Activated T-helper 17 cell treated with anti-CD3 and anti-CD28 coated beads, Interleukin-2, amount 50 U/mL, for 72 hours (primary cell): Measurements from ENCODE around the gene SLC25A25. TPM values are rescaled to one million over a fixed set of nuclear protein-coding genes. Genes with fewer than 3 reads are reported as not detected.

ENCODE experiments used
- ATAC-seq: fragments of 150-1000 bp; cut with Tn5 transposase; replicated peaks from 2 replicates; pipeline ENCODE4 v1.10.0; 2021; ENCODE audit warnings: mild to moderate bottlenecking, moderate library complexity
- H3K27ac Mint-ChIP-seq: one replicate; pipeline ENCODE4 v1.8.0; 2022; ENCODE audit warnings: mixed read lengths
- H3K27me3 Mint-ChIP-seq: one replicate; pipeline ENCODE4 v1.8.0; 2022; ENCODE audit warnings: mixed read lengths
- H3K36me3 Mint-ChIP-seq: one replicate; pipeline ENCODE4 v1.8.0; 2022; ENCODE audit warnings: low read depth, mild to moderate bottlenecking, mixed read lengths
- H3K4me1 Mint-ChIP-seq: one replicate; pipeline ENCODE4 v1.8.0; 2022; ENCODE audit warnings: mixed read lengths
- H3K4me3 Mint-ChIP-seq: one replicate; pipeline ENCODE4 v1.8.0; 2022; ENCODE audit warnings: mild to moderate bottlenecking, mixed read lengths
- H3K9me3 Mint-ChIP-seq: one replicate; pipeline ENCODE4 v1.8.0; 2022; ENCODE audit warnings: mixed read lengths
- total RNA-seq, 2 donors: library from RNA; stranded (reverse); gene quantifications; one replicate each; pipeline ENCODE4 v1.2.3, GENCODE V29; 2022

Gene SLC25A25
- total RNA-seq, 2 donors from 2014 or later, result 10.8 to 12.7 TPM

GRCh38 chr9:128151309-128152132, 83.5 kb downstream of the SLC25A25 start:
- peak overlapping the region; percentile 15 for H3K27ac Mint-ChIP-seq
- H3K4me1 Mint-ChIP-seq, result no peaks in the 10 kb centered on the region
- H3K4me3 Mint-ChIP-seq, result no peak overlapping the region
- H3K36me3 Mint-ChIP-seq, result no peaks in the 10 kb centered on the region
- H3K27me3 Mint-ChIP-seq, result no peaks in the 10 kb centered on the region
- H3K9me3 Mint-ChIP-seq, result no peaks in the 10 kb centered on the region
- ATAC-seq, result no peak

DNA sequence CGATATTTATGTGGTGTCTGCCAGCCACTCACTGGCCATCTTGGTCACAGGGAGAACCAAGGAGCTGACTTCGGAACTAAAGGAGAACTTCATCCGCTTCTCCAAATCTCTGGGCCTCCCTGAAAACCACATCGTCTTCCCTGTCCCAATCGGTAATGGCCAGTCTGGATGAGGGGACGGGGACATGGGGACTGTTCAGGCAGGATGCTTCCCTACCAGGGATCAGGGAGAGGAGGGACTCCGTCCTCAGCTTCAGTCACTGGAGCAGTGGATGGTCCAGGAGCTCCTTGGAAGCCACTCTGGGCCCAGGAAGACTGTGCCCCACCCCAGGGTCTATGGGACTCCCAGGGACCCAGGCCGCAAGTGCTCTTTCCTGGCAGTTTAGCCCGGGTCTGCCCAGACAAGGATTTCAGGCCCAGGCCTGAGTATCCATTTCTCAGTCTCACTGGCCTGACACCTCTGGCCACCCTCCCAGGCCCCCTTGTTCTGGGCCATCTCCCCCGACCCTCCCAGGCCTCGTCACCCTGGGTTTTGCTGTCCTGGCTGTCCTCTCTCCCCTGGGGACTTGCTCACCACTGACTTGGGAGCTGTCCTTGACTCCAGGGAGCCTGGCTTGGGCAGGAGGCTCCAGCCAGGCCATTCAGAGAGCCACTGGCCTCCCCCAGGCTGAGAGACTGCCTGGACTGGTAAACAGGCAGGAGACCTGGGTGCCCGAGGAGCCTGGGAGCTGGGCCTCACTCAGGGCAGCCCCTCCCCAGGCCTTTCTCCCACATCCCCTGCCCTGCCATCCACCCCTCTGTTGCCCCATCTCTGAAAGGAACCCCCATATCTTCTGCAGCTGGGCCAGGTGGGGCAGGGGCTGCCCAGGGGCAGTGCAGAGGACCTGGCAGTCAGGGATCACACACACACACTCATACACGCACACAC, 84.4 kb downstream of the SLC25A25 start:
- Mint-ChIP-seq H3K27ac (no peak overlapping the region), H3K9me3 (no peaks in the 10 kb centered on the region), H3K27me3 (no peaks in the 10 kb centered on the region), H3K36me3 (no peaks in the 10 kb centered on the region), H3K4me3 (no peak overlapping the region), H3K4me1 (no peaks in the 10 kb centered on the region)
- ATAC-seq, result no peak

- Mint-ChIP-seq H3K36me3 (no peaks in the 10 kb centered on the region), H3K27ac (no peak overlapping the region), H3K4me1 (no peaks in the 10 kb centered on the region), H3K4me3 (no peak overlapping the region), H3K9me3 (no peaks in the 10 kb centered on the region), H3K27me3 (no peaks in the 10 kb centered on the region)
- ATAC-seq, result no peak
Observed at GRCh38 chr9:128153060-128153946, 85.3 kb downstream of the SLC25A25 start.

DNA sequence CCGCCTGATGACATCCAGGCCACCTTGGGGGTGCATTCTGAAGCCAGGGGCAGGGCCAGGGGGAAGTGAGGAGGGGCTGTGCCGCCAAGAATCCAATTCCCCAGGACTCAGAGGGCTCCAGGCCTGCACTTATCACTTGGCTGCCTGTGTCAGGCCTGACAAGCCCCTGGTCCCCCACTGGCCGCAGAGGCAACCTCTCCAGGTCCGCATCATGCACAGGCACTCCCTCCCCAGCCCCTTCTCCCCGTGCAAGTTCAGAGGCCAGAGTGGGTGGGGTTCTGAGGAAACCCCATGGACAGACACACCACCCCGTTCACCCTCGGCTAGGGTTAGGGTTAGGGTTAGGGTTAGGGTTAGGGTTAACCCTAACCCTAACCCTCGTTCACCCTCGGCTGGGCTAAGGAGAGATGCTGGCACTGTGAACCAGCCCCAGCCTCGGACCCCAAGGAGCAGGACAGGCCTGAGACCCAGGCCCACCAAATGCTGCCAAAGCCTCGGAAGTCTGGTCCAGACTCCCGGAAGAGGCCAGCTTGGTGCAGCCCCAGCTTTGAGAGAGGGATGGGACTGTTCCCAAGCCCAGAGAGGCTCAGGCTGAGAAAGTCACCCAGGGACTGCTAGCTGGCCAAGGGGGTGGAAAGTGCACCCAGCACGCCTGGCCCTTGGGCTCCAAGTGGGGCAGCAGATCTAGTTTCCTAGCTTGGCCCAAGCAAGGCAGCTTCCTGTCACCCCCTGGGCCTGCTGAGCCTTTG, 86.1 kb downstream of the SLC25A25 start:
- Mint-ChIP-seq H3K36me3 (no peaks in the 10 kb centered on the region), H3K4me3 (no peak overlapping the region), H3K27me3 (no peaks in the 10 kb centered on the region), H3K9me3 (no peaks in the 10 kb centered on the region), H3K4me1 (no peaks in the 10 kb centered on the region), H3K27ac (no peak overlapping the region)
- ATAC-seq, result no peak

DNA sequence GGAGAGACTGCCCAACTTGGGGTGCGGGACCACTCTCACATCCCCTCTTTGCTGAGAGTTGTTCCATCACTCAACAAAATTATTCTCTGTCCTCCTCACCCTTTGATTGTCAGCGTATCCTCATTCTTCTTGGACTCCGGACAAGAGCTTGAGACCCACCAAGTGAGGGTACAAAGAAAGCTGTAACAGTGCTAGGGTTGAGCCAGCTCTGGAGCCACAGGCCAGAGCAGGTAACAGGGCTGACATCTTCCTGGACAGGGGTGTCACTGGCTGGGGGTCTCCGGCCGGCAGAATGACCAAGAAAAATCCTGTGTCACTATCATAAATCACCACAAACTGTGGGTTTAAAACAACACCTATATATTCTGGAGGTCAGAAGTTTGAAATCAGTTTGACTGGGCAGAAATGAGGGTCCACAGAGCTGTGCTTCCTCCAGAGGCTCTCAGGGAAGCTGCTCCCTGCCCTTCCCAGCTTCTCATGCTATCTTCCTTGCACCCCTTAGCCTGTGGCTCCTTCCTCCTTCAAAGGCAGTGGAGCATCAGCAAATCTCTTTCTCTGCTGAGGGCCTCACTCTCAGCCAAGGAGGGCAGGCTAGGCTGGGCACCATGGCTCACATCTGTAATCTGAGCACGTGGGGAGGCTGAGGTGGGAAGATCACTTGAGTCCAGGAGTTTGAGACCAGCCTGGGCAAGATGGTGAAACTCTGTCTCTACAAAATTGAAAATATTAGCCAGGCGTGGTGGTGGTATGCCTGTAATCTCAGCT, 87.9 kb downstream of the SLC25A25 start:
- H3K4me1 Mint-ChIP-seq, result no peaks in the 10 kb centered on the region
- H3K36me3 Mint-ChIP-seq, result peaks cover 2% of the 10 kb centered on the region
- H3K4me3 Mint-ChIP-seq, result no peak overlapping the region
- ATAC-seq, result no peak
- H3K27ac Mint-ChIP-seq, result no peak overlapping the region
- no peaks in the 10 kb centered on the region for H3K9me3 Mint-ChIP-seq
- no peaks in the 10 kb centered on the region for H3K27me3 Mint-ChIP-seq

Other genes with a start within 250 kb of the SLC25A25 start
- 10 to 100 TPM in 1 of 2 donors, 1 to 10 TPM in 1; 10.0 to 18.7 TPM for gene ENG, start 213.6 kb upstream of the SLC25A25 start, total RNA-seq
- gene AK1, start 190.6 kb upstream of the SLC25A25 start, total RNA-seq, result 10 to 100 TPM; 23.2 to 79.0 TPM
- gene ST6GALNAC6, start 168.6 kb upstream of the SLC25A25 start, total RNA-seq, result 100 to 1,000 TPM in 1 of 2 donors, 10 to 100 TPM in 1; 61.7 to 124 TPM
- 10 to 100 TPM; 19.6 to 19.8 TPM for gene ST6GALNAC4, start 151.2 kb upstream of the SLC25A25 start, total RNA-seq
- gene PIP5KL1, start 137.5 kb upstream of the SLC25A25 start, total RNA-seq, result 1 to 10 TPM; 2.6 to 3.7 TPM
- 10 to 100 TPM; 29.4 to 54.5 TPM for gene DPM2, start 130.4 kb upstream of the SLC25A25 start, total RNA-seq
- 10 to 100 TPM; 29.6 to 37.8 TPM for gene EEIG1, start 87.2 kb upstream of the SLC25A25 start, total RNA-seq
- gene NAIF1, start 912 bp upstream of the SLC25A25 start, total RNA-seq, result 10 to 100 TPM in 1 of 2 donors, 1 to 10 TPM in 1; 9.0 to 15.0 TPM
- 10 to 100 TPM; 15.3 to 32.3 TPM for gene PTGES2, start 59.5 kb downstream of the SLC25A25 start, total RNA-seq
- not detected for gene LCN2, start 81.2 kb downstream of the SLC25A25 start, total RNA-seq
- gene BBLN, start 92.0 kb downstream of the SLC25A25 start, total RNA-seq, result 10 to 100 TPM; 65.7 to 71.9 TPM
- 100 to 1,000 TPM; 113 to 123 TPM for gene CIZ1, start 123.3 kb downstream of the SLC25A25 start, total RNA-seq
- gene DNM1, start 135.1 kb downstream of the SLC25A25 start, total RNA-seq, result 1 to 10 TPM in 1 of 2 donors, under 1 TPM in 1; 0.84 to 9.2 TPM
- 10 to 100 TPM; 31.2 to 60.0 TPM for gene GOLGA2, start 207.8 kb downstream of the SLC25A25 start, total RNA-seq
- 10 to 100 TPM; 12.1 to 14.9 TPM for gene SWI5, start 208.0 kb downstream of the SLC25A25 start, total RNA-seq